HG02970 (cell line): Measurements from ENCODE around the gene IL3RA.
"Not testable (repeated sequence)": the region's sequence is repeated elsewhere in the genome, so short reads cannot be mapped to it uniquely, and the experiment has no call there.

Experiments used
- ATAC-seq: cut with Tn5 transposase; IDR thresholded peaks from one replicate; pipeline ENCODE4 v1.9.1; 2021; ENCODE audit warnings: mild to moderate bottlenecking, moderate library complexity, moderate number of reproducible peaks; ENCODE audit not compliant: unreplicated experiment, low FRiP score

IL3RA gene

GRCh38 chrX:1419545-1420355 lies 83.2 kb downstream of the IL3RA start:
- no peak for ATAC-seq

- ATAC-seq: no peak
Measured at GRCh38 chrX:1420371-1420770, 83.8 kb downstream of the IL3RA start.

GRCh38 chrX:1421433-1422134 lies 85.0 kb downstream of the IL3RA start:
- ATAC-seq: no peak

- ATAC-seq: no peak
Measured at GRCh38 chrX:1422135-1422465, 85.5 kb downstream of the IL3RA start.

GRCh38 chrX:1423215-1423614 lies 86.6 kb downstream of the IL3RA start:
- no peak for ATAC-seq

GRCh38 chrX:1424147-1424851 lies 87.7 kb downstream of the IL3RA start:
- no peak for ATAC-seq

GRCh38 chrX:1425381-1425780 lies 88.8 kb downstream of the IL3RA start:
- no peak for ATAC-seq

- not testable (repeated sequence) for ATAC-seq
Measured at GRCh38 chrX:1426321-1426720, 89.7 kb downstream of the IL3RA start.

GRCh38 chrX:1427756-1428155 lies 91.2 kb downstream of the IL3RA start:
- ATAC-seq: no peak

GRCh38 chrX:1430451-1430850 lies 93.9 kb downstream of the IL3RA start:
- ATAC-seq: no peak
